K562 (cell line): ENCODE data around the gene RNF166.

Source experiments
- CREM ChIP-seq: IDR thresholded peaks from 2 replicates; pipeline ENCODE4 v1.6.1; 2014; ENCODE audit warnings: antibody characterized with exemption, low read depth
- CTCF ChIP-seq, 3 experiments: IDR thresholded peaks in 2 of 3; conservative IDR thresholded peaks in 1 of 3; 2 replicates each; pipeline ENCODE4 v1.5.1; 2011 to 2012; ENCODE audit warnings: low read length in 3 of 3, mild to moderate bottlenecking in 3 of 3, control low read depth in 2 of 3, improper control_type of control experiment in 1 of 3, inconsistent platforms in 1 of 3, low read depth in 1 of 3, mixed read lengths in 1 of 3, moderate library complexity in 1 of 3; ENCODE audit not compliant: insufficient read depth in 2 of 3
- E2F4 ChIP-seq: sonication (generic); formaldehyde crosslinking; IDR thresholded peaks from 2 replicates; pipeline ENCODE4 v1.8.0; 2022; ENCODE audit warnings: mild to moderate bottlenecking, low read depth, missing genetic modification reagents
- EWSR1 ChIP-seq: fragments of 450-650 bp; IDR thresholded peaks from 2 replicates; pipeline ENCODE4 v1.6.1; 2018; ENCODE audit warnings: borderline replicate concordance, mild to moderate bottlenecking, low read depth, moderate library complexity; ENCODE audit not compliant: partially characterized antibody
- FOXA1 ChIP-seq: fragments of 450-650 bp; IDR thresholded peaks from 2 replicates; pipeline ENCODE4 v1.6.1; 2016; ENCODE audit warnings: mild to moderate bottlenecking, borderline replicate concordance
- HDAC1 ChIP-seq, 2 experiments: fragments of 450-650 bp; IDR thresholded peaks; 2 replicates each; pipeline ENCODE4 v1.6.1; 2016 to 2017; ENCODE audit warnings: inconsistent platforms in 1 of 2, mild to moderate bottlenecking in 1 of 2, moderate library complexity in 1 of 2
- MAFG ChIP-seq: fragments of 450-650 bp; conservative IDR thresholded peaks from 2 replicates; pipeline ENCODE4 v1.6.1; 2016; ENCODE audit warnings: missing genetic modification characterization, missing compliant biosample characterization
- MYNN ChIP-seq, 2 experiments: sonication (generic); formaldehyde crosslinking in 1 of 2; IDR thresholded peaks; 2 replicates each; pipeline versions ENCODE4 v1.5.0 to v1.6.1; 2016 to 2020; ENCODE audit warnings: antibody characterized with exemption in 1 of 2, missing genetic modification reagents in 1 of 2
- POLR2A ChIP-seq: fragments of 450-650 bp; conservative IDR thresholded peaks from 2 replicates; pipeline ENCODE4 v1.6.1; 2016
- POLR2AphosphoS2 ChIP-seq: IDR thresholded peaks from 2 replicates; pipeline ENCODE4 v1.6.1; 2012; ENCODE audit warnings: low read length, improper control_type of control experiment
- ZBTB34 ChIP-seq: fragments of 250-450 bp; sonication (Bioruptor Pico); IDR thresholded peaks from 2 replicates; pipeline ENCODE4 v1.8.0; 2021; ENCODE audit warnings: mild to moderate bottlenecking, moderate library complexity
- ZBTB49 ChIP-seq: sonication (generic); formaldehyde crosslinking; IDR thresholded peaks from 2 replicates; pipeline ENCODE4 v1.8.0; 2022; ENCODE audit warnings: missing genetic modification reagents, mild to moderate bottlenecking, borderline replicate concordance
- ZBTB8A ChIP-seq: fragments of 450-650 bp; IDR thresholded peaks from 2 replicates; pipeline ENCODE4 v1.6.1; 2018; ENCODE audit warnings: mild to moderate bottlenecking, moderate library complexity; ENCODE audit not compliant: partially characterized antibody
- ZFP30 ChIP-seq: fragments of 250-450 bp; sonication (Bioruptor Pico); IDR thresholded peaks from 2 replicates; pipeline ENCODE4 v1.8.0; 2022; ENCODE audit warnings: moderate library complexity, mild to moderate bottlenecking, inconsistent platforms, borderline replicate concordance

GRCh38 chr16:88727871-88728270, 21.7 kb upstream of the RNF166 start:
- no peak for TF ChIP-seq E2F4 (CRISPR knock-in tag)
- TF ChIP-seq EWSR1, result no peak
- no peak for TF ChIP-seq ZBTB34 (CRISPR knock-in tag)
- TF ChIP-seq ZBTB49 (CRISPR knock-in tag), result no peak
- no peak for TF ChIP-seq ZFP30
- TF ChIP-seq FOXA1, result no peak
- no peak for TF ChIP-seq MYNN (IDR thresholded peaks at IDR 0.05)
- TF ChIP-seq MYNN (CRISPR knock-in tag; IDR thresholded peaks at IDR 0.05), result no peak
- TF ChIP-seq CREM, result no peak
- no peak for TF ChIP-seq MAFG
- TF ChIP-seq CTCF (IDR thresholded peaks at IDR 0.05 in 2 of 3, conservative IDR thresholded peaks at IDR 0.05 in 1 of 3; ENCODE audit: insufficient read depth in 2 of 3, low read depth in 1 of 3, low read length in 3 of 3), result no peak
- no peak for TF ChIP-seq POLR2AphosphoS2
- TF ChIP-seq POLR2A, result no peak
- no peak for TF ChIP-seq HDAC1 (IDR thresholded peaks at IDR 0.05)
- TF ChIP-seq ZBTB8A, result no peak
